Left forelimb (tissue), 1 donor: Measurements from ENCODE around the gene MTCL1.

Source experiments
- DNase-seq: peaks from one replicate; pipeline ENCODE4 v3.0.0-alpha.2; 2018; ENCODE audit warnings: low spot score

Gene MTCL1

GRCh38 chr18:8688216-8688800 is 17.0 kb upstream of the MTCL1 start:
- no peak for DNase-seq

- no peak for DNase-seq
Measured at GRCh38 chr18:8688816-8689215, 16.5 kb upstream of the MTCL1 start.

- no peak for DNase-seq
Measured at GRCh38 chr18:8689517-8689916, 15.8 kb upstream of the MTCL1 start.

GRCh38 chr18:8694891-8695290 is 10.5 kb upstream of the MTCL1 start:
- no peak for DNase-seq

GRCh38 chr18:8695932-8696517 is 9.3 kb upstream of the MTCL1 start:
- no peak for DNase-seq

GRCh38 chr18:8696749-8697211 is 8.6 kb upstream of the MTCL1 start:
- DNase-seq = peak; percentile 86

GRCh38 chr18:8699126-8699525 is 6.2 kb upstream of the MTCL1 start:
- DNase-seq = no peak

- DNase-seq = no peak
Measured at GRCh38 chr18:8699948-8700347, 5.4 kb upstream of the MTCL1 start.

- no peak for DNase-seq
Measured at GRCh38 chr18:8701546-8702118, 3.7 kb upstream of the MTCL1 start.

- no peak for DNase-seq
Measured at GRCh38 chr18:8702668-8703067, 2.7 kb upstream of the MTCL1 start.

- no peak for DNase-seq
Measured at GRCh38 chr18:8703092-8703709, 2.2 kb upstream of the MTCL1 start.

- DNase-seq = no peak
Measured at GRCh38 chr18:8703781-8704301, 1.5 kb upstream of the MTCL1 start.

- DNase-seq = peak; percentile 89
Measured at GRCh38 chr18:8704361-8705237, 757 bp upstream of the MTCL1 start.

- peak; percentile 64 for DNase-seq
Measured at GRCh38 chr18:8705961-8706790, 820 bp downstream of the MTCL1 start.

GRCh38 chr18:8706791-8707555 is 1.6 kb downstream of the MTCL1 start:
- DNase-seq = no peak

- no peak for DNase-seq
Measured at GRCh38 chr18:8707556-8708300, 2.4 kb downstream of the MTCL1 start.

GRCh38 chr18:8708670-8709069 is 3.3 kb downstream of the MTCL1 start:
- no peak for DNase-seq

- DNase-seq = no peak
Measured at GRCh38 chr18:8709248-8710059, 4.1 kb downstream of the MTCL1 start.

- DNase-seq = no peak
Measured at GRCh38 chr18:8711736-8712135, 6.4 kb downstream of the MTCL1 start.
